Measurements from ENCODE around the gene RAB8B. TPM values are rescaled to one million over a fixed set of nuclear protein-coding genes. Genes with fewer than 3 reads are reported as not detected.

RAB8B gene
- total and polyA plus RNA-seq, 4 donors, result 3.8 to 26.5 (median 7.6) TPM

GRCh38 chr15:63190769-63191649, 1.6 kb downstream of the RAB8B start:
- peak overlapping the region; percentile 81 to 95 (median 88) for H3K4me3 ChIP-seq (ENCODE audit: low read depth in 1 of 3, low read length in 3 of 3)
- no peak for TF ChIP-seq FOXA1 (IDR thresholded peaks at IDR 0.05)
- 71% methylated on average over 3 of the region's 3 CpGs for WGBS
- H3K36me3 ChIP-seq (ENCODE audit: control insufficient read depth in 4 of 4, insufficient read depth in 3 of 4, low read depth in 1 of 4, low read length in 3 of 4), result no peaks in the 10 kb centered on the region
- DNase-seq (ENCODE audit: low spot score), result no peak
- peaks cover 3 to 36% (median 23%) of the 10 kb centered on the region in 4 donors for H3K4me1 ChIP-seq (ENCODE audit: control insufficient read depth in 4 of 4, insufficient read depth in 4 of 4, low read length in 3 of 4)
- no peaks in the 10 kb centered on the region for H3K9me3 ChIP-seq (ENCODE audit: control insufficient read depth in 4 of 4, low read length in 3 of 4)
- peak overlapping the region in 1 of 2 donors; percentile 54 for H3K9ac ChIP-seq (ENCODE audit: low read depth in 1 of 2, low read length in 2 of 2)
- peak overlapping the region; percentile 67 to 87 for H3K27ac ChIP-seq (ENCODE audit: low read depth in 1 of 2, low read length in 2 of 2)
- H3K27me3 ChIP-seq (ENCODE audit: control insufficient read depth in 4 of 4, insufficient read depth in 4 of 4, low read length in 3 of 4), result no peaks in the 10 kb centered on the region

- Histone ChIP-seq H3K27me3 (ENCODE audit: control insufficient read depth in 4 of 4, insufficient read depth in 4 of 4, low read length in 3 of 4) (no peaks in the 10 kb centered on the region), H3K4me1 (ENCODE audit: control insufficient read depth in 4 of 4, insufficient read depth in 4 of 4, low read length in 3 of 4) (peaks cover 3 to 36% (median 23%) of the 10 kb centered on the region in 4 donors), H3K9ac (ENCODE audit: low read depth in 1 of 2, low read length in 2 of 2) (no peak overlapping the region), H3K27ac (ENCODE audit: low read depth in 1 of 2, low read length in 2 of 2) (peak overlapping the region; percentile 42 to 48), H3K4me3 (ENCODE audit: low read depth in 1 of 3, low read length in 3 of 3) (no peak overlapping the region), H3K9me3 (ENCODE audit: control insufficient read depth in 4 of 4, low read length in 3 of 4) (no peaks in the 10 kb centered on the region), H3K36me3 (ENCODE audit: control insufficient read depth in 4 of 4, insufficient read depth in 3 of 4, low read depth in 1 of 4, low read length in 3 of 4) (no peaks in the 10 kb centered on the region)
- WGBS, result 79% methylated on average over 3 of the region's 3 CpGs
- DNase-seq (ENCODE audit: low spot score), result no peak
- TF ChIP-seq CTCF (IDR thresholded peaks at IDR 0.05; ENCODE audit: low read depth, low read length, missing input control), result no peak
- TF ChIP-seq NR2F2 (IDR thresholded peaks at IDR 0.05), result no peak
- TF ChIP-seq MAX (IDR thresholded peaks at IDR 0.05), result no peak
- TF ChIP-seq YY1 (IDR thresholded peaks at IDR 0.05), result no peak
Measured at GRCh38 chr15:63191895-63192618, 2.7 kb downstream of the RAB8B start.

DNA sequence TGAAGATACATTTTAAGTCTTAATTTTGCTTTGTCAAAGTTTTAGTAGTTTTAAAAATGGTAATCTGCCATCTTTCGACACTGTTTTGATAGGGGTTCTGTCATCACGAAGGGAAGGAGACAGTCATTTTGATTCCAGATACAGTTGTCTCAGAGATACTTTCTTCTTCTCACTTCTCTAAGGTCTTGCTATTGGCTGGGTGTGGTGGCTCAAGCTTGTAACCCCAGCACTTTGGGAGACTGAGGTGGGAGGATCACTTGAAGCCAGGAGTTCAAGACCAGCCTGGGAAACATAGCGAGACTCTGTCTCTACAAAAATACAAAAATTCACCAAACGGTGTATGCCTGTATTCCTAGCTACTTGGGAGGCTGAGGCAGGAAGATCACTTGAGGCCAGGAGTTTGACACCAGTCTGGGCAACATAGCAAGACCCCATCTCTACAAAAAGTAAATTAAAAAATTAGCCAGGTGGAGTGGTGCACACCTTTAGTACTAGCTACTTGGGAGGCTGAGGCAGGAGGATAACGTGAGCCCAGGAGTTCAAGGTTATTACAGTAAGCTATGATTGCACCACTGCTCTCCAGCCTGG, 3.3 kb downstream of the RAB8B start:
- peaks cover 3 to 36% (median 23%) of the 10 kb centered on the region in 4 donors for H3K4me1 ChIP-seq (ENCODE audit: control insufficient read depth in 4 of 4, insufficient read depth in 4 of 4, low read length in 3 of 4)
- H3K27me3 ChIP-seq (ENCODE audit: control insufficient read depth in 4 of 4, insufficient read depth in 4 of 4, low read length in 3 of 4), result no peaks in the 10 kb centered on the region
- TF ChIP-seq EGR1 (IDR thresholded peaks at IDR 0.05; ENCODE audit: low read depth in 2 of 2), result no peak
- no peak for TF ChIP-seq YY1 (IDR thresholded peaks at IDR 0.05)
- TF ChIP-seq TAF1 (conservative IDR thresholded peaks at IDR 0.05), result no peak
- no peaks in the 10 kb centered on the region for H3K9me3 ChIP-seq (ENCODE audit: control insufficient read depth in 4 of 4, low read length in 3 of 4)
- WGBS, result 89% methylated on average over 5 of the region's 5 CpGs
- DNase-seq (ENCODE audit: low spot score), result no peak
- H3K36me3 ChIP-seq (ENCODE audit: control insufficient read depth in 4 of 4, insufficient read depth in 3 of 4, low read depth in 1 of 4, low read length in 3 of 4), result no peaks in the 10 kb centered on the region
- H3K27ac ChIP-seq (ENCODE audit: low read depth in 1 of 2, low read length in 2 of 2), result peak overlapping the region in 1 of 2 donors; percentile 42
- no peak overlapping the region for H3K4me3 ChIP-seq (ENCODE audit: low read depth in 1 of 3, low read length in 3 of 3)
- H3K9ac ChIP-seq (ENCODE audit: low read depth in 1 of 2, low read length in 2 of 2), result no peak overlapping the region

DNA sequence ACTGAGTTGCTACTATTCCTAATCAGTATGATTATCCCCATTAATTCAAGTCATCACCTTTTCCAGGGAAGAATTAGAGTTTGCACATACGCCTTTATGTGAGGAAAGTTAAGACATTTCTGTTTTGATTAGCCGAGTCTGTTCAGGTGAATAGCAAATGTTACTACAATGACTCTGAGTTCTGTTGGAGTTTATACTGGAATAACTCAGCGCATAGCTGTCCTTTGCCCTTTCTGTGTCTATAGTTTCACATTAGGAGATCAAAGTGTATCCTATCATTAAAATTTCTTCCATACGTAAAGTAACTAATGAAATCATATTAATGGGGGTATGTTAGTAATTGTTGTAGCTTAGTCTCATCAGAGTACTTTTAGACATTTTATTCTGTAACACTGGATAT, 4.9 kb downstream of the RAB8B start:
- H3K27ac ChIP-seq (ENCODE audit: low read depth in 1 of 2, low read length in 2 of 2), result peak overlapping the region; percentile 55 to 68
- H3K27me3 ChIP-seq (ENCODE audit: control insufficient read depth in 4 of 4, insufficient read depth in 4 of 4, low read length in 3 of 4), result no peaks in the 10 kb centered on the region
- no peaks in the 10 kb centered on the region for H3K36me3 ChIP-seq (ENCODE audit: control insufficient read depth in 4 of 4, insufficient read depth in 3 of 4, low read depth in 1 of 4, low read length in 3 of 4)
- 51% methylated on average over 4 of the region's 4 CpGs for WGBS
- no peak for DNase-seq (ENCODE audit: low spot score)
- H3K9me3 ChIP-seq (ENCODE audit: control insufficient read depth in 4 of 4, low read length in 3 of 4), result no peaks in the 10 kb centered on the region
- peaks cover 6 to 38% (median 28%) of the 10 kb centered on the region in 4 donors for H3K4me1 ChIP-seq (ENCODE audit: control insufficient read depth in 4 of 4, insufficient read depth in 4 of 4, low read length in 3 of 4)
- no peak overlapping the region for H3K4me3 ChIP-seq (ENCODE audit: low read depth in 1 of 3, low read length in 3 of 3)
- peak; percentile 20 for TF ChIP-seq HNF4G (IDR thresholded peaks at IDR 0.05)
- no peak for TF ChIP-seq RXRA (IDR thresholded peaks at IDR 0.05)
- no peak for TF ChIP-seq CTCF (IDR thresholded peaks at IDR 0.05; ENCODE audit: low read depth, low read length, missing input control)
- no peak for TF ChIP-seq SP1 (IDR thresholded peaks at IDR 0.05)
- TF ChIP-seq, protein P1, sequence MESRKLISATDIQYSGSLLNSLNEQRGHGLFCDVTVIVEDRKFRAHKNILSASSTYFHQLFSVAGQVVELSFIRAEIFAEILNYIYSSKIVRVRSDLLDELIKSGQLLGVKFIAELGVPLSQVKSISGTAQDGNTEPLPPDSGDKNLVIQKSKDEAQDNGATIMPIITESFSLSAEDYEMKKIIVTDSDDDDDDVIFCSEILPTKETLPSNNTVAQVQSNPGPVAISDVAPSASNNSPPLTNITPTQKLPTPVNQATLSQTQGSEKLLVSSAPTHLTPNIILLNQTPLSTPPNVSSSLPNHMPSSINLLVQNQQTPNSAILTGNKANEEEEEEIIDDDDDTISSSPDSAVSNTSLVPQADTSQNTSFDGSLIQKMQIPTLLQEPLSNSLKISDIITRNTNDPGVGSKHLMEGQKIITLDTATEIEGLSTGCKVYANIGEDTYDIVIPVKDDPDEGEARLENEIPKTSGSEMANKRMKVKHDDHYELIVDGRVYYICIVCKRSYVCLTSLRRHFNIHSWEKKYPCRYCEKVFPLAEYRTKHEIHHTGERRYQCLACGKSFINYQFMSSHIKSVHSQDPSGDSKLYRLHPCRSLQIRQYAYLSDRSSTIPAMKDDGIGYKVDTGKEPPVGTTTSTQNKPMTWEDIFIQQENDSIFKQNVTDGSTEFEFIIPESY (IDR thresholded peaks at IDR 0.05), result no peak
- TF ChIP-seq NR2F2 (IDR thresholded peaks at IDR 0.05), result no peak
- TF ChIP-seq HNF4A (conservative IDR thresholded peaks at IDR 0.05), result peak; percentile 57 to 66
- no peak for TF ChIP-seq RAD21 (IDR thresholded peaks at IDR 0.05)
- no peak for TF ChIP-seq YY1 (IDR thresholded peaks at IDR 0.05)
- peak overlapping the region in 1 of 2 donors; percentile 65 for H3K9ac ChIP-seq (ENCODE audit: low read depth in 1 of 2, low read length in 2 of 2)
